PC-9 (cell line): ENCODE data around the gene DOCK9.

Source experiments
- CTCF ChIP-seq: fragments of 200-600 bp; sonication (generic); conservative IDR thresholded peaks from 2 replicates; pipeline ENCODE4 v1.6.1; 2017; ENCODE audit warnings: mixed run types, antibody characterized with exemption, mild to moderate bottlenecking, moderate library complexity
- EZH2 ChIP-seq: fragments of 200-600 bp; sonication (generic); IDR thresholded peaks from 2 replicates; pipeline ENCODE4 v1.8.0; 2017; ENCODE audit warnings: antibody characterized with exemption, low read depth

GRCh38 chr13:98821372-98822224, 156.3 kb downstream of the DOCK9 start:
- TF ChIP-seq CTCF (no peak), EZH2 (no peak)
